HT-29 (cell line): ENCODE measurements around the gene CPED1. TPM values are rescaled to one million over a fixed set of nuclear protein-coding genes. Genes with fewer than 3 reads are reported as not detected.
"Not testable (repeated sequence)": the region's sequence is repeated elsewhere in the genome, so short reads cannot be mapped to it uniquely, and the experiment has no call there.

ENCODE experiments used
- DNase-seq: peaks from one replicate; pipeline ENCODE4 v3.0.0-alpha.2; 2015; ENCODE audit warnings: low spot score
- total RNA-seq: library from RNA; depleted of rRNA; stranded (reverse); fragments of >200 nt; shearing (Covaris generic); gene quantifications from 2 replicates; pipeline ENCODE4 v1.2.3, GENCODE V29; 2014

Gene CPED1
- total RNA-seq, 1 experiment from 2014 or later, result not detected

GRCh38 chr7:121180436-121181063, 192.0 kb downstream of the CPED1 start:
- no peak for DNase-seq

GRCh38 chr7:121181357-121181756, 192.8 kb downstream of the CPED1 start:
- DNase-seq, result no peak

GRCh38 chr7:121182281-121182680, 193.8 kb downstream of the CPED1 start:
- no peak for DNase-seq

GRCh38 chr7:121182902-121183301, 194.4 kb downstream of the CPED1 start:
- DNase-seq, result no peak

GRCh38 chr7:121183883-121184282, 195.4 kb downstream of the CPED1 start:
- not testable (repeated sequence) for DNase-seq

GRCh38 chr7:121186746-121187145, 198.2 kb downstream of the CPED1 start:
- DNase-seq, result no peak

- DNase-seq, result no peak
Observed at GRCh38 chr7:121187222-121187621, 198.7 kb downstream of the CPED1 start.

GRCh38 chr7:121187676-121188075, 199.2 kb downstream of the CPED1 start:
- DNase-seq, result no peak

GRCh38 chr7:121192834-121193233, 204.3 kb downstream of the CPED1 start:
- DNase-seq, result no peak

- no peak for DNase-seq
Observed at GRCh38 chr7:121195010-121195409, 206.5 kb downstream of the CPED1 start.

- DNase-seq, result no peak
Observed at GRCh38 chr7:121195874-121196273, 207.4 kb downstream of the CPED1 start.

GRCh38 chr7:121196286-121196685, 207.8 kb downstream of the CPED1 start:
- no peak for DNase-seq

GRCh38 chr7:121197455-121197854, 208.9 kb downstream of the CPED1 start:
- no peak for DNase-seq

- DNase-seq, result no peak
Observed at GRCh38 chr7:121198502-121198901, 210.0 kb downstream of the CPED1 start.

GRCh38 chr7:121202125-121202524, 213.6 kb downstream of the CPED1 start:
- DNase-seq, result no peak

GRCh38 chr7:121202834-121203233, 214.3 kb downstream of the CPED1 start:
- DNase-seq, result no peak

GRCh38 chr7:121204537-121204936, 216.0 kb downstream of the CPED1 start:
- DNase-seq, result no peak

GRCh38 chr7:121205777-121206176, 217.3 kb downstream of the CPED1 start:
- DNase-seq, result no peak

- DNase-seq, result no peak
Observed at GRCh38 chr7:121211253-121211652, 222.7 kb downstream of the CPED1 start.

GRCh38 chr7:121212036-121212435, 223.5 kb downstream of the CPED1 start:
- no peak for DNase-seq

- no peak for DNase-seq
Observed at GRCh38 chr7:121214657-121215056, 226.1 kb downstream of the CPED1 start.

GRCh38 chr7:121219026-121219425, 230.5 kb downstream of the CPED1 start:
- DNase-seq, result no peak

GRCh38 chr7:121221108-121221507, 232.6 kb downstream of the CPED1 start:
- DNase-seq, result not testable (repeated sequence)

GRCh38 chr7:121228779-121229178, 240.3 kb downstream of the CPED1 start:
- no peak for DNase-seq
